NCI-H187 (cell line): ENCODE measurements around the gene ZNF335.

Experiments used
- DNase-seq, 2 experiments: peaks; one replicate each; lab custom pipeline; 2025; lab: John Stamatoyannopoulos, UW

The ZNF335 gene

DNA sequence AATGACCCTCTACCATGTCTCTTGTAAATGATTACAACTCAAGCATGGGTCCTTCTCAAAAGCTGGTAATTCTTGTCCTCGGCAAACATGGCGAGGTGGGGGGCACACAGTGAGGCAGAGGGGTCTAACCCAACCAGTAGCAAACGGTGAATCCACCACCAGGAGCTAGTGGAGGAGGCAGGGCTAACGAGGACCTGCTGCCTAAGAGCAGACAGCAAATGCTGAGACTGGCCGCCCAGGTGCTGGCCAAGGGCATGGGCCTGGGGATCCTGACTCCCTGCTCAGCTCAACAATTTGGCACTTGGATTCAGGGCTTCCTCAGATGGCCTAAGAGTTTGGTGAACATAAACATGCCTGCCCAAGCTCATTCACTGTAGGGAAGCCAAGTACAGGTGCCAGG is 19.1 kb downstream of the ZNF335 start:
- no peak for DNase-seq

DNA sequence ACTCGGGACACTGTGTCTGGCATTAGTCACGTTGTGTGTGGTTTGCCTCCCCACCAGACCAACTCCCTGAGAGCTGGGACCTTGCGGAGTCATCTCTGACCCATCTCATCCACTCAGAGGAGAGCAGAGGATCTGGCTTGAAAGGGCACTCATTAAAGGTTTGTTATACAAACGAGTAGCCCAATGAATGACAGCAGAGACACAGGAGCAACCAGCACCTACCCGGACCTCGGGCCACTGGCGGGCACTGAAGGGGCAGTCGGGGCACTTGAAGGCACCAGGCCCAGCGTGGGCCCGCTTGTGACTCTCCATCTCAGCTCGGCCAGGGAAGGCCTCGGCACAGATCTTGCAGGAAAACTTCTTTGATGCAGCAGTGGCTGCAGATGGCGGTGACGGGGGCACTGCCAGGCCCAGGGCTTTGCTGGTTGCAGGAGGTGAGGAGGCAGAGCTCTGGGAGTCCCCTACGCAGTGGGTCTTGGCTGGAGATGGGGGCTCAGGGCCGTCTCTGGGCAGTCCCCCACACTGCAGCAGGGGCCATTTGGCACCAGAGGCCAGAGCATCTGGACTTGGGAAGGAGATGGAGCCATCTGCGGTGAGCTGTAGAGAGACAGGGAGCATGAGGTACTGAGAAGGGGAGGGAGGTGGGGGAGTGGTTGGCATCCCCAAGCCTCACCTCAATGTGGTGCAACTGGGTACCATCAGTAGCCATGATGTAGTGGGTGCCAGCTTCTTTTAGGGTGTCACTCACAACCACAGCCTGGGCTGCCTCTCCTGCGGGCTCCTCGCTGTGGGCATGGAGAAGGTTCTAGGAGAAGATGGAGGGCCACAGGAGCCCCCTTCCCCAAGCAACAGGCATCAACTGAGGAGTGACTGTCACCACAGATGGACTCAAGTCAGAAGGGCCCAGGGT is 19.8 kb downstream of the ZNF335 start:
- no peak for DNase-seq

DNA sequence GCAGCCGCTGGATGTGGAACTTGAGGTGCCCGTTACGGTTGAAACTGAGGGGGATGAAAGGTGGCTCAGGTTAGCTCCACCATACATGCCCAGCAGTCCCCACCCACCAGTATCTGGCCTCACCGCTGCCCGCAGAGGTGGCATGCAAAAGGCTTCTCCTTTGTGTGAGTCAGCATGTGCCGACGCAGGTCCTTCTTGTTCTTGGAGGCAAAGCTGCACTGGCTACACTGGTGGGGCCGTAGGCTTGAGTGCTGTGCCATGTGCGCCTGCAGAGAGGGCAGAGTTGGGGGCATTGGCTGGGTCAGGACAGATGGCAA is 21.7 kb downstream of the ZNF335 start:
- no peak for DNase-seq

DNA sequence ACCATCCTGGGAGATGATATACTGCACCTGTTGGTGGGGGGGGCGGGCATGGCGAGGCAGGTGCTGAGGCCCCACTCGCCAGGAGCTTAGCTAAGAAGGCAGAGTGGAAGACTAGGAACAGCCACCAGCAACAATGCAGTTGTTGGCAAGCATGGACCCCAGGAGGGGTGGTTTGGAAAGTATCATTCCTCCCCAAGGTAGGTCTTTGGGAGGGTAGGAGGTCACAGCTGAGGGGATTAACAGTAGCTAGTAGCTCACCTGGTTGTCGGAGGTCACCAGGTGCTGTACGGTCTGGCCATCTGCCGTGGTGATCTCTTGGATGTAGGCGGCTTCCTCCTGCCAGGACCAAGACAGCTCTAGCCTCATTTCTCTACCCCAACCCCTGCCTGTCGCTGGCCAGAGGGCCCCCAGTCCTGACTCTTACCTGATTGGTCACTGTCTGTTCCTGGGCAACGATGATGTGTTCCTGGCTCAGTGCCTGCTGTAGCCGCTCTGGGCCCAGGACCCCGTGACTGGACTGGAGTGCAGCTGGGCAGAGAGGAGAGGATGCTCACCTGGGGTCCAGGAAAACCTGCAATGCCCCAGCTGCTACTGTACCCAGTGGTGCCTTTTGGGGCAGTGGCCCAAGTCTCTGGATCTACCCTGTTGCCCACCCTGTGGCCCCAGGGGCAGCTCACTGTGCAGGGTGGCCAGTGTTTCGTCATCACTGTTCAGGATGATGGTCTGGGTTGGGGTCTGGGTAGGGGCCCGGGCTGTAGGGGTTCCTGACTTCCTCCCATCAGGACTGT is 22.3 kb downstream of the ZNF335 start:
- DNase-seq, result no peak

DNA sequence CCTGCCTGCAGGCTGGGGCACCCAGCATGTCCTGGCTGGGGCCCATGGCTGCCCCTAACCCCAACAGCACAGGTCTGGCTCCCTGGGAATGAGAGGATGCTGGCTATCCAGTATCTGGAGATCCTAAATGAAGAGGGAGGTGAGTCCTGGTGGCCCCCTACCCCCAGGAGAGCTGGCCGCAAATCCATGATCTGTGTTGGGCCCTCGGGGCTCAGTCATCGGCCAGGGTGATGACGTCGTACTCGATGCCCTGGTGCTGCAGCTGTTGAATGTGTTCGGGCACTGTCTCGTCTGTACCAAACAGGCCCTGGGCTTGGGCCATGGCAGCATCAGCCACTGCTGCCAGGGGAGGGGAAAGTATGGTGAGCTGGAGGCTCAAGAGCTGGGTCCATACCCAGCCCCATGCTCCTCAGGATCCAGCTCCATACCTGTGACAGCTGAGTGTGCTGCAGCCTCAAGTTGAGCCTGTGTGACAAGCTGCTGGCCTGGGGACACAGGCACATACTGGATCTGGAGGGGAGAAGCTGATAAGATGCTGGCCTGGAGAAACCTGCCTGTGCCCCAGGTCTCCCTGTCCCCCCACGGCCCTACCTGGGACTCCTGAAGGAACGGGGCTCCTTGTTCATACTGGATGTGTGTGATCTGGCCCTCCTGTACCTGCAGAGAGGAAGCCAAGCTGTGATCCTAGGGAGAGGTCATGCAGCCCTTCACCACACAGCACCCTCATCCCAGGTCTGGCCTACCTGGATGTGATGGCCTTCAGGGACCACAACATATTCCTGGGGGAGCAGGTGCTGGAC is 23.1 kb downstream of the ZNF335 start:
- DNase-seq, result no peak

- no peak for DNase-seq
These were observed 23.7 kb downstream of the ZNF335 start for GRCh38 chr20:45948261-45948733.

DNA sequence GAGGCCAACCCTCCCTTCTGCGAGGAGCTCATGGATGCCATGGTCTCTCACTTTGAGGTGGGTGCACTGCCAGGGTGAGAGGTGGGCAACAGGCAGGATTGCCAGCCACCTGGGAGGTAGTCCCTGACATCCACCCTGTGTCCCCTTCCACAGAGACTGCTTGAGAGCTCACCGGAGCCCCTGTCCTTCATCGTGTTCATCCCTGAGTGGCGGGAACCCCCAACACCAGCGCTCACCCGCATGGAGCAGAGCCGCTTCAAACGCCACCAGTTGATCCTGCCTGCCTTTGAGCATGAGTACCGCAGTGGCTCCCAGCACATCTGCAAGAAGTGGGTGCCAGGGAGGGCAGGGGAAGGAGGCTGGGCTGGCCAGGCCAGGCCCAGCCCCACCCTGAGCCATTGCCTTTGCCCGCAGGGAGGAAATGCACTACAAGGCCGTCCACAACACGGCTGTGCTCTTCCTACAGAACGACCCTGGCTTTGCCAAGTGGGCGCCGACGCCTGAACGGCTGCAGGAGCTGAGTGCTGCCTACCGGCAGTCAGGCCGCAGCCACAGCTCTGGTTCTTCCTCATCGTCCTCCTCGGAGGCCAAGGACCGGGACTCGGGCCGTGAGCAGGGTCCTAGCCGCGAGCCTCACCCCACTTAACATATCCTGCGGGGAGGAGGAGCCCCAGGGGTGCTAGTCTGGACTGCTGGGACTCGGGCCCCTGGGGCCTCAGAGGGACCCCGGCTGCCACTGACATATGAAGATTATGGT is 24.7 kb downstream of the ZNF335 start:
- DNase-seq, result no peak

DNA sequence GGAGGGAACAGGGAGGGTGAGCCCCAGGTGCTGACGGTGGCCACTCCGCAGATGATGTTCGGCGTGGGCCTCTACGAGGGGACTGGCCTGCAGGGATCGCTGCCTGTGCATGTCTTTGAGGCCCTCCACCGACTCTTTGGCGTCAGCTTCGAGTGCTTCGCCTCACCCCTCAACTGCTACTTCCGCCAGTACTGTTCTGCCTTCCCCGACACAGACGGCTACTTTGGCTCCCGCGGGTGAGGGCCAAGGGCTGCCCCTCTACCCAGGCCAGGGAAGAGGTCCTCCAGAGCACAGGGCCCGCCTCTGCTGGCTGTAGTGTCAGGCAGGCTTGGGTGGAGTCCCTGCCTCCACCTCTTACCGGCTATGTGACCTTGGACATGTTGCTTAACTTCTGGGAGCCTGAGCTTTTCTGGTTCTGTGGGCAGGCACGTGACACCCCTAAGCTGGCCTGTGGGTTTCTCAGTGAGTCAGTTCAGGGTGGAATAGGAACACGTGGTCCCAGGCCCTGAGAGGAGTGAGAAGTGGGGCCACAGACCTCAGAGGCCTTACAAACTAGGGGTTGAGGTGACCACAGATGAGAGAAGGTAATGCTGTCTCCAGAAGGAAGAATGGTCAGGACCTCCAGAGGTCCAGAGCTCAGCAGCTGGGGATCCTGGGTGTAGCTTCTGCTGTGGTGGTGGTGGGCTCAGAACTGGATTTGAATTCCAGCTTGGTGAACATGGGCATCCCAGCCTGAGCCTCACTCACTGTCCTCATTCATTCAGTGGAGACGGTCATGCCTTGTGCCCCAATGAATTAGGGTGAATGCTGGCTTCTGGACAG is 25.6 kb downstream of the ZNF335 start:
- DNase-seq, result no peak

DNA sequence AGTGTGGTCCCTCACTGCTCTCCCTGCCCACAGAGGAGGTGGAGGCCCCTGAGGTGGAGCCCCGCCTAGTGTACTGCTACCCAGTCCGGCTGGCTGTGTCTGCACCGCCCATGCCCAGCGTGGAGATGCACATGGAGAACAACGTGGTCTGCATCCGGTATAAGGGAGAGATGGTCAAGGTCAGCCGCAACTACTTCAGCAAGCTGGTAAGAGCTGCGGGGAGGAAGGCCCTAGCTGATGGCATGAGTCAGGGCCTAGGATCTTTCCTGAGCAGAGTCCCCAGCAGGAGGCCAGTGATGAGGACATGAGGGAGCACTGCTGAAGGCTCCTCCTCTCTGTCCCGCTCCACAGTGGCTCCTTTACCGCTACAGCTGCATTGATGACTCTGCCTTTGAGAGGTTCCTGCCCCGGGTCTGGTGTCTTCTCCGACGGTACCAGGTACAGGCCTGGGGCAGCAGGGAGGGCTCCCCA is 26.3 kb downstream of the ZNF335 start:
- no peak for DNase-seq

- DNase-seq, result no peak
These were observed 26.9 kb downstream of the ZNF335 start for GRCh38 chr20:45944965-45945677.

DNA sequence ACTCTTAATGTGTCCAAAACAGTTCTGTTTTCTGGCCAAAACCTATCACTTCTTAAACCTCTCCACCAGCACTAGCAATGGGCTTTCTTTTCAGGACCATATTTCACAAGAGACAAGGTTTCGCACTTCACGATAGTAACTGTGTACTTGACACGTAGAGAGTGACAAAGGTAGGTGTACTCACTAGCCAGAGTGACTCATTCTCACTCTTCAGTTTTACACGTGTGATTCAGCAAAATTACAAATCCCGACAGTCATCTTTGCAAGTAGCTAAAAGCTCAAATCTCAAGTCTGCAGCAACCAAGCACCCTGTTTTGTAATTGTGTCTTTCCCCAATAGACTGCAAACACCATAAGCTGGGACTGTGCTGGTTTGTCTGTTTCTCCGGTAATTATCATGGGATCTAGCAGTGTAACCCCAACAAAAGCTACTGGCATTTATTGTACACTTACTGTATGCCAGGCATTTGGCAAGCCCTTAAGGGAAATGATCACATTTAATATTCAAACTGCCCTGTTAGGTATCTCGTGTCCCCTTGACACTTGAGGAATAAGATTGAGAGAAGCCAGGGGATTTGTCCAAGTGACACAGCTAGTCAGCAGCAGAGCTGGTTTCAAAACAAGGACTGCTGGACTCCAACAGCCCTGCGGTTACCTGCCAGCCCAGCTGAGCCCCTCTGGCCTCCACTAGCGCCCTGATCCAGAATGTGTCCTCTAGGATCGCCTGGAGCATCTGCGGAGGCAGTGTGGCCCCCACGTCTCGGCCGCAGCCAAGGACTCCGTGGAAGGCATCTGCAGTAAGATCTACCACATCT is 27.6 kb downstream of the ZNF335 start:
- no peak for DNase-seq

DNA sequence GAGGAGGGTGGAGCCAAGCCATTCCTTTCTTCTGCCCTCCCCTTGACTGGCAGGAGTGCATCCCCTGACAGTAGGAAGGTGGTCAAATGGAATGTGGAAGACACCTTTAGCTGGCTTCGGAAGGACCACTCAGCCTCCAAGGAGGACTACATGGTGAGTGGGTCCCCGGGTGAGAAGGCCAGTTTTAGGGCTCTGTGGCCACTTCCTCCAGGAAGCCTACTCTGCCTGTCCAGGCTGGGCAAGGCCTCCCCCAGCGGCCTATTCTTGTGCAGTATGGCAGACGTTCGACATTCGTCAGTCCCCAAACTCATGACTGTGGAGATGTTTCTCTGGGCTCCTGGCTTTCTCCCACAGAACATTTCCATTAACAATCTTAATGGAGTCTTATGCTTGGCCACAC is 28.4 kb downstream of the ZNF335 start:
- DNase-seq, result no peak

GRCh38 chr20:45940469-45940868 is 31.5 kb downstream of the ZNF335 start:
- no peak for DNase-seq

DNA sequence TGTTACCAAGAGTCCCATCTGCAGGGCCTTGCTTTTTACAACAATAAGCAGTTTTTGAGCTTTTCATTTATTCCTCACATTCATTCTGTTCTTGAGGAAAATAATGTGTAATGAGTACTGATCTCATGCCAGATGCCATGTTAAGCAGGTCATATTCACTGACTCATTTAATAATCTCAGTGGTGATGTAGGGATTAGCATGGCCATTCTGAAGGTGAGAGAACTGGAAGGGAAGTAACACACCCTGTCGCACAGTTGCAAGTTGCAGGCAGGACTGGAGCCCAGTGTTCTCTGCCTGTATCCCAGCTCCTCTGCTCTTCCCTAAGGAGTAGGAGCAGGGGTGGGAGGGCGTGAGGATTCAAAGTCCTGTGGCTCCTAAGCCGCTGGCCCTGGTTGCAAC is 31.9 kb downstream of the ZNF335 start:
- no peak for DNase-seq

DNA sequence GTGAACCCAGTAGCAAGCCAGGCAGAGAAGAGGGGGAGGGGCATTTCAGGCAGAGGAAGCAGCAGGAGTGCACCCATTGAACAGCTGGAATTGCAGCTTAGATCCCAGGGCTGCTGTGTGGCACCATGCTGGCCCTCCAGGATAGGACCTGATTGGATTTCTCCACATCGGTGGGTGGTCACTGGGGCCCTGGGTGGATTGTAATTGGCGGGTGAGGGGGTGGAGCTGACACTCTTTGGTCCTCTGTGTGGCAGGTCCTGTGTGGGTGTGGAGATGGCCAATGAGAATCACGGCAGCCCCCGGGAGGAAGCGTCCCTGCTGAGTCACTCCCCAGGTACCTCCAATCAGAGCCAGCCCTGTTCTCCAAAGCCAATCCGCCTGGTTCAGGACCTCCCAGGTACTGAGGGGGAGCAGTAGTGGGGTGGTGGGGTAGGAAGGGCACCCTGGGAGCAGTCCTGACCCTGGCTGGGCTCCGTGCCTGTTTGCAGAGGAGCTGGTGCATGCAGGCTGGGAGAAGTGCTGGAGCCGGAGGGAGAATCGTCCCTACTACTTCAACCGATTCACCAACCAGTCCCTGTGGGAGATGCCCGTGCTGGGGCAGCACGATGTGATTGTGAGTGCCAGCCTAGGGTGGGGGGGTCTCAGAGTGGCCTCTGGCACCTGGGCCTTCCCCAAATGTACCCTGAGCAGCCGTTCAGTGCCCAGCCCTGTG is 33.1 kb downstream of the ZNF335 start:
- DNase-seq, result no peak

- DNase-seq, result no peak
These were observed 34.2 kb downstream of the ZNF335 start for GRCh38 chr20:45937765-45938164.

DNA sequence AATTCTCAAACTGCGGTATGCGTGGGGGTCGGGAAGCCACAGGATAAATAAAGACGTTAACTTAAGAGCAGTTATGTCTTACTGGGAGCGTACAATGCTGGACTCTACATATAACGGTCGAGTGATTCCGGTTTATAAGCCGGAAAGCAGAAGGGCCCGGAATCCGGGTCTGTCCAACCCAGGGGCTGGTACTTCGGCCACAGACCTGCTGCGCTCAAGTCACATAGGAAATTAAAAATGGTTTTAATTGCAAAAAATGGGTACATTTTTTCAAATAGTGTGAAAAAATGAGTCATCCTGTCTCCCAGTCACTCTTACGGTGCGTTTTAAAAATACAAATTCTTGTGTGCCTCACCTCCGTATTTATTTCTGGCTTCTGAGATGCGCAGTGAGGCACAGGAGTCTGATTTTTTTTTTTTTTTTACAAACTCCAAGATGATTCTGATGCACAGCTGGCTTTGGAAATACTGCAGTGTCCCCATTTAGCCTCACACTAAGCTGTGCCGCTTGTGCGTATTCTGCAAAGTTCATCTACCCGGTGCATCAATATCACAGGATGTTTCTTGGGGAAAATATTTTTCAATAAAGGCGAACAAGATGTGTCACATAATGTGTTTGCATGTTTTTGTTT is 36.5 kb downstream of the ZNF335 start:
- no peak for DNase-seq
